ENCODE measurements around the gene GALNT11.
"Not testable (repeated sequence)": the region's sequence is repeated elsewhere in the genome, so short reads cannot be mapped to it uniquely, and the experiment has no call there.

- not testable (repeated sequence) for TF ChIP-seq POLR2A (IDR thresholded peaks at IDR 0.05)
- TF ChIP-seq, protein P1, sequence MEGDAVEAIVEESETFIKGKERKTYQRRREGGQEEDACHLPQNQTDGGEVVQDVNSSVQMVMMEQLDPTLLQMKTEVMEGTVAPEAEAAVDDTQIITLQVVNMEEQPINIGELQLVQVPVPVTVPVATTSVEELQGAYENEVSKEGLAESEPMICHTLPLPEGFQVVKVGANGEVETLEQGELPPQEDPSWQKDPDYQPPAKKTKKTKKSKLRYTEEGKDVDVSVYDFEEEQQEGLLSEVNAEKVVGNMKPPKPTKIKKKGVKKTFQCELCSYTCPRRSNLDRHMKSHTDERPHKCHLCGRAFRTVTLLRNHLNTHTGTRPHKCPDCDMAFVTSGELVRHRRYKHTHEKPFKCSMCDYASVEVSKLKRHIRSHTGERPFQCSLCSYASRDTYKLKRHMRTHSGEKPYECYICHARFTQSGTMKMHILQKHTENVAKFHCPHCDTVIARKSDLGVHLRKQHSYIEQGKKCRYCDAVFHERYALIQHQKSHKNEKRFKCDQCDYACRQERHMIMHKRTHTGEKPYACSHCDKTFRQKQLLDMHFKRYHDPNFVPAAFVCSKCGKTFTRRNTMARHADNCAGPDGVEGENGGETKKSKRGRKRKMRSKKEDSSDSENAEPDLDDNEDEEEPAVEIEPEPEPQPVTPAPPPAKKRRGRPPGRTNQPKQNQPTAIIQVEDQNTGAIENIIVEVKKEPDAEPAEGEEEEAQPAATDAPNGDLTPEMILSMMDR (IDR thresholded peaks at IDR 0.05), result not testable (repeated sequence)
These were observed 49.9 kb downstream of the GALNT11 start for GRCh38 chr7:152075379-152075778.
